HepG2 (cell line): Measurements from ENCODE around the gene RNF13.

ENCODE experiments used
- ETS1 ChIP-seq: sonication (generic); formaldehyde crosslinking; IDR thresholded peaks from 2 replicates; pipeline ENCODE4 v1.4.0; 2020; ENCODE audit warnings: missing genetic modification reagents
- MTA1 ChIP-seq: sonication (generic); formaldehyde crosslinking; IDR thresholded peaks from 2 replicates; pipeline ENCODE4 v1.4.0; 2020; ENCODE audit warnings: missing genetic modification reagents, mild to moderate bottlenecking, borderline replicate concordance
- POLR2A ChIP-seq, 2 experiments: IDR thresholded peaks; 2 replicates each; pipeline ENCODE4 v1.6.1; 2011; ENCODE audit warnings: low read depth in 2 of 2, low read length in 2 of 2, mild to moderate bottlenecking in 1 of 2, moderate library complexity in 1 of 2; ENCODE audit not compliant: insufficient read depth in 1 of 2
- ZFP62 ChIP-seq: sonication (generic); formaldehyde crosslinking; IDR thresholded peaks from 2 replicates; pipeline ENCODE4 v1.4.0; 2020; ENCODE audit warnings: missing genetic modification reagents
- ZNF720 ChIP-seq: sonication (generic); formaldehyde crosslinking; IDR thresholded peaks from 2 replicates; pipeline ENCODE4 v1.4.0; 2020; ENCODE audit warnings: missing genetic modification reagents
- TF ChIP-seq, protein P1 (sequence below): sonication (generic); formaldehyde crosslinking; IDR thresholded peaks from 2 replicates; pipeline ENCODE4 v1.8.0; 2022; ENCODE audit warnings: missing genetic modification reagents, mild to moderate bottlenecking, inconsistent platforms, borderline replicate concordance
- TF ChIP-seq, protein P2 (sequence below): sonication (generic); formaldehyde crosslinking; IDR thresholded peaks from 2 replicates; pipeline ENCODE4 v1.5.1; 2020; ENCODE audit warnings: missing genetic modification reagents, mild to moderate bottlenecking, borderline replicate concordance
- TF ChIP-seq, protein P3 (sequence below): sonication (generic); formaldehyde crosslinking; IDR thresholded peaks from 2 replicates; pipeline ENCODE4 v1.8.1; 2023; ENCODE audit warnings: mild to moderate bottlenecking, missing genetic modification reagents

DNA sequence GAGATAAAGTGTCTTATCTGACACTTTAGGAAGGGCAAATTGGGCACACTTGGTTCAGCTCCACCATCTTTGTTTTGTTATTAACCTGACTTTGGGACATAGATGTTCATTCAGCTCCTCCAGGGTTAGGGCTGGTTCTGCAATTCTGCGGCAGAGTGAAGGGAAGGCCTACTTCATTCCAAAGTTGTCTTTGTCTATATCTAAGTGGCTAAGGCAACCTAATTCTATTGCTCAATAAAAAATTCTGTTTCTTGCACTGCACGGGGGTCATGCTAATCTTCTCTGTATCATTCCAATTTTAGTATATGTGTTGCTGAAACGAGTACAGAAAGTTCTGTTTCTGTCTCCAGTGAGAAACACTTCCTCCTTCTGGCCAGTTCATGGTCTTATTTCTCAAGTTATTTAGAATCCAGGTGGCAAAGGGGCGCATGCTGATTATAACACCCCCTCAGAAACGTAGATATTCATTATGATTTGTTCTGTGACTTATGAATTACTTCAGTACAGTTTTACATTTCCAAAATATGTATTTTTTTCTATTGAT, 104.2 kb downstream of the RNF13 start:
- TF ChIP-seq ZFP62 (CRISPR knock-in tag) (no peak), ETS1 (no peak), MTA1 (CRISPR knock-in tag) (no peak), POLR2A (IDR thresholded peaks at IDR 0.05; ENCODE audit: insufficient read depth in 1 of 2, low read depth in 2 of 2, low read length in 2 of 2) (no peak), ZNF720 (CRISPR knock-in tag) (no peak)
- TF ChIP-seq, protein P1, sequence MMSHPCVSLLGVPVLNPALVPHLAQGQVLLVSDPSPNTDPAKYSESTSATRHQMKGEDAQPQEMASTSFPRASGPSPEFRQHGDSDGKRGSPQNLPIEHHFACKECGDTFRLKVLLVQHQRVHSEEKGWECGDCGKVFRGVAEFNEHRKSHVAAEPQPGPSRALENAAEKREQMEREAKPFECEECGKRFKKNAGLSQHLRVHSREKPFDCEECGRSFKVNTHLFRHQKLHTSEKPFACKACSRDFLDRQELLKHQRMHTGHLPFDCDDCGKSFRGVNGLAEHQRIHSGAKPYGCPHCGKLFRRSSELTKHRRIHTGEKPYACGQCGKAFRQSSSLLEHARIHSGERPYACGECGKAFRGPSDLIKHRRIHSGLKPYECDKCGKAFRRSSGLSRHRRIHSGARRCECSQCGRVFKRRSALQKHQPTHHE (CRISPR knock-in tag), result no peak
- TF ChIP-seq, protein P2, sequence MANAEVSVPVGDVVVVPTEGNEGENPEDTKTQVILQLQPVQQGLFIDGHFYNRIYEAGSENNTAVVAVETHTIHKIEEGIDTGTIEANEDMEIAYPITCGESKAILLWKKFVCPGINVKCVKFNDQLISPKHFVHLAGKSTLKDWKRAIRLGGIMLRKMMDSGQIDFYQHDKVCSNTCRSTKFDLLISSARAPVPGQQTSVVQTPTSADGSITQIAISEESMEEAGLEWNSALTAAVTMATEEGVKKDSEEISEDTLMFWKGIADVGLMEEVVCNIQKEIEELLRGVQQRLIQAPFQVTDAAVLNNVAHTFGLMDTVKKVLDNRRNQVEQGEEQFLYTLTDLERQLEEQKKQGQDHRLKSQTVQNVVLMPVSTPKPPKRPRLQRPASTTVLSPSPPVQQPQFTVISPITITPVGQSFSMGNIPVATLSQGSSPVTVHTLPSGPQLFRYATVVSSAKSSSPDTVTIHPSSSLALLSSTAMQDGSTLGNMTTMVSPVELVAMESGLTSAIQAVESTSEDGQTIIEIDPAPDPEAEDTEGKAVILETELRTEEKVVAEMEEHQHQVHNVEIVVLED (CRISPR knock-in tag), result no peak
- TF ChIP-seq, protein P3, sequence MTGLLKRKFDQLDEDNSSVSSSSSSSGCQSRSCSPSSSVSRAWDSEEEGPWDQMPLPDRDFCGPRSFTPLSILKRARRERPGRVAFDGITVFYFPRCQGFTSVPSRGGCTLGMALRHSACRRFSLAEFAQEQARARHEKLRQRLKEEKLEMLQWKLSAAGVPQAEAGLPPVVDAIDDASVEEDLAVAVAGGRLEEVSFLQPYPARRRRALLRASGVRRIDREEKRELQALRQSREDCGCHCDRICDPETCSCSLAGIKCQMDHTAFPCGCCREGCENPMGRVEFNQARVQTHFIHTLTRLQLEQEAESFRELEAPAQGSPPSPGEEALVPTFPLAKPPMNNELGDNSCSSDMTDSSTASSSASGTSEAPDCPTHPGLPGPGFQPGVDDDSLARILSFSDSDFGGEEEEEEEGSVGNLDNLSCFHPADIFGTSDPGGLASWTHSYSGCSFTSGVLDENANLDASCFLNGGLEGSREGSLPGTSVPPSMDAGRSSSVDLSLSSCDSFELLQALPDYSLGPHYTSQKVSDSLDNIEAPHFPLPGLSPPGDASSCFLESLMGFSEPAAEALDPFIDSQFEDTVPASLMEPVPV (CRISPR knock-in tag), result no peak
